ENCODE results near the gene GADD45A. TPM values are rescaled to one million over a fixed set of nuclear protein-coding genes. Genes with fewer than 3 reads are reported as not detected.

Gene GADD45A
- polyA plus RNA-seq, 1 of the 3 experiments (the other 2 are of a cell fraction): 164 TPM

DNA sequence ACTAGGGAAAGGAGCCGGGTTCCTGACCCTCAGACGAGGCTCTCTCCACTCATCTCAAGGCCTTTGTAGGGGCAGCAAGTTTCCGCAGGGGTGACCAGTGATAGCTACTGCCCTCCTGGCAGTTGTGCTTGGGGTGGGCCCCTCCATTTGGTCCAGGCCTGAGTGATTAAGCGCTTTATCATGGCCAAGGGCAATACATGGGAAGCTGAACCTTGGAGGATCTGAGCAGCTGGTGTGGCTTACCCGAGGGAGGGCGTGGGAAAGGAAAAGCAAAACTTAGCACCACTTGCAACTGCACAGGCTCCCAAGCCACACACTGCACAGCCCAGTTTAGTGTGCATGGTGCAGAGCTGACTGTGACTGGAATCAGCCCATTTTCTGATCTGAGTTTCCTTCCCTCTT is 47.8 kb downstream of the GADD45A start:
- Histone ChIP-seq H3F3A (replicated peaks; ENCODE audit: insufficient read depth) (peaks cover 25% of the 10 kb centered on the region), H3K79me2 (ENCODE audit: insufficient read depth) (peaks cover 72% of the 10 kb centered on the region), H3K4me1 (ENCODE audit: control insufficient read depth in 1 of 2, insufficient read depth in 2 of 2, low read depth in 1 of 2, low read length in 1 of 2) (peaks cover 15 to 41% of the 10 kb centered on the region in 2 experiments; a peak in 3 of 4 replicates), H3K27me3 (ENCODE audit: insufficient read depth) (no peaks in the 10 kb centered on the region), H4K20me1 (ENCODE audit: insufficient read depth) (no peaks in the 10 kb centered on the region), H3K4me2 (no peak overlapping the region), H3K9me2 (no peaks in the 10 kb centered on the region), H3K9me3 (no peaks in the 10 kb centered on the region), H3K27ac (ENCODE audit: low read depth in 2 of 2, low read length in 1 of 2) (peak overlapping the region in 1 of 2 experiments; percentile 59; a peak in 2 of 4 replicates), H2AFZ (ENCODE audit: low read depth) (no peak overlapping the region), H3K36me3 (replicated peaks in 1 of 2; ENCODE audit: control insufficient read depth in 1 of 2, insufficient read depth in 2 of 2, low read length in 1 of 2) (peaks cover 0 to 4% of the 10 kb centered on the region in 2 experiments), H3K9ac (no peak overlapping the region), H3K4me3 (ENCODE audit: low read depth in 2 of 2, low read length in 1 of 2) (no peak overlapping the region)
- ChIA-PET POLR2A (no interaction called here), CTCF (interaction anchor here (0.7 to 3.8 kb wide), 6 partner anchors 10 to 200 kb away, joined by 3 to 18 read pairs (median 4); no protein-coding TSS in a partner anchor)
- 92% methylated on average over 6 of the region's 6 CpGs for WGBS (ENCODE audit: low lambda C conversion rate)
- TF ChIP-seq YY1 (IDR thresholded peaks at IDR 0.05; ENCODE audit: low read depth): no peak
- TF ChIP-seq FOSL2 (IDR thresholded peaks at IDR 0.05; ENCODE audit: borderline replicate concordance, low read depth): no peak
- no peak for TF ChIP-seq ELF1 (IDR thresholded peaks at IDR 0.05)
- no peak for TF ChIP-seq RXRA (IDR thresholded peaks at IDR 0.05; ENCODE audit: borderline replicate concordance, low read depth)
- no peak for TF ChIP-seq FOXJ3 (CRISPR knock-in tag; IDR thresholded peaks at IDR 0.05)
- TF ChIP-seq EP300 (IDR thresholded peaks at IDR 0.05; ENCODE audit: borderline replicate concordance in 1 of 2, low read depth in 1 of 2, low read length in 1 of 2): no peak
- TF ChIP-seq, protein P1, sequence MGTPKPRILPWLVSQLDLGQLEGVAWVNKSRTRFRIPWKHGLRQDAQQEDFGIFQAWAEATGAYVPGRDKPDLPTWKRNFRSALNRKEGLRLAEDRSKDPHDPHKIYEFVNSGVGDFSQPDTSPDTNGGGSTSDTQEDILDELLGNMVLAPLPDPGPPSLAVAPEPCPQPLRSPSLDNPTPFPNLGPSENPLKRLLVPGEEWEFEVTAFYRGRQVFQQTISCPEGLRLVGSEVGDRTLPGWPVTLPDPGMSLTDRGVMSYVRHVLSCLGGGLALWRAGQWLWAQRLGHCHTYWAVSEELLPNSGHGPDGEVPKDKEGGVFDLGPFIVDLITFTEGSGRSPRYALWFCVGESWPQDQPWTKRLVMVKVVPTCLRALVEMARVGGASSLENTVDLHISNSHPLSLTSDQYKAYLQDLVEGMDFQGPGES (IDR thresholded peaks at IDR 0.05; ENCODE audit: low read depth, low read length): no peak
- TF ChIP-seq NRF1 (IDR thresholded peaks at IDR 0.05; ENCODE audit: low read depth, low read length): no peak
- no peak for TF ChIP-seq NFIC (IDR thresholded peaks at IDR 0.05; ENCODE audit: borderline replicate concordance)
- no peak for TF ChIP-seq FOXM1 (IDR thresholded peaks at IDR 0.05; ENCODE audit: low read depth)
- no peak for TF ChIP-seq MEF2A (IDR thresholded peaks at IDR 0.05; ENCODE audit: borderline replicate concordance, low read depth)
- TF ChIP-seq EZH2phosphoT487 (IDR thresholded peaks at IDR 0.05; ENCODE audit: borderline replicate concordance, low read depth): no peak
- no peak for DNase-seq

DNA sequence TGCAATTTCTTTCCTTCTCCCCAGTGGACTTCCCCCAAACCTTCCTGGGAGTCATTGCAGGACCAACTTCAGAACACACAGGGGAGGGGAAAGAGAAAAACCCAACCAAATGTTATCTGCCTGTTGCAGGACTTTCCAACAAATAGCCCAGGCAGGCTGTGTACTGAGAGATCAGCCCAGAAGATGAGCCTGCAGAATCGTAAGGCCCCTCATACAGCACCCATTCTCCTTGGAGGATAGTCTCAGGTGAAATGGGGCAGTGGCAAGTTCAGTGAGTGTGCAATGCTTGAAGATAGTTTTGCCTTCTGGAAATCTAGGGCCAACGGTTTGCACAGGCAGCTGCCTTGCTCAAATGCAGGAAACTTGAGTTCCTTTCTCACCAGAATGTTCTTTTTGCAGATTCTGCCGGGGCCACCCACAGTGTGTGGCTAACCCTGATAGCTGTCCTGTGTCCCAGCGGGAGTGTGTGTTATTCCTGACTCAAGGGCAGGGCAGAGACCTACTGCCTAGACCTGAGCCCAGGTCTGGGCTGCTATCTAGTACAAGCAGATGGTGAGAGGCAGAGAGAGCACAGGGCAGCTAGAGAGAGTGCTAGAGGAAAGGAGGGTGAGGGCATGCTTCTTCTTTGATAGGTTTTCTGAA is 48.8 kb downstream of the GADD45A start:
- DNase-seq: no peak
- H3K4me1 ChIP-seq (ENCODE audit: control insufficient read depth in 1 of 2, insufficient read depth in 2 of 2, low read depth in 1 of 2, low read length in 1 of 2): peaks cover 15 to 43% of the 10 kb centered on the region in 2 experiments; a peak in 3 of 4 replicates
- H3K27ac ChIP-seq (ENCODE audit: low read depth in 2 of 2, low read length in 1 of 2): peak overlapping the region in 1 of 2 experiments; percentile 99; a peak in 1 of 4 replicates
- no peaks in the 10 kb centered on the region for H3K9me2 ChIP-seq
- no peak for TF ChIP-seq NFIC (IDR thresholded peaks at IDR 0.05; ENCODE audit: borderline replicate concordance)
- H3K27me3 ChIP-seq (ENCODE audit: insufficient read depth): no peaks in the 10 kb centered on the region
- peaks cover 0 to 4% of the 10 kb centered on the region in 2 experiments for H3K36me3 ChIP-seq (replicated peaks in 1 of 2; ENCODE audit: control insufficient read depth in 1 of 2, insufficient read depth in 2 of 2, low read length in 1 of 2)
- no peaks in the 10 kb centered on the region for H4K20me1 ChIP-seq (ENCODE audit: insufficient read depth)
- H3K9me3 ChIP-seq: no peaks in the 10 kb centered on the region
- POLR2A ChIA-PET: no interaction called here
- H2AFZ ChIP-seq (ENCODE audit: low read depth): no peak overlapping the region
- no peak overlapping the region for H3K4me3 ChIP-seq (ENCODE audit: low read depth in 2 of 2, low read length in 1 of 2)
- CTCF ChIA-PET: interaction anchor here (3.5 kb wide), 1 partner anchor 172 kb away, joined by 18 read pairs; no protein-coding TSS in a partner anchor
- H3K4me2 ChIP-seq: no peak overlapping the region
- no peak overlapping the region for H3K9ac ChIP-seq
- H3K79me2 ChIP-seq (ENCODE audit: insufficient read depth): peaks cover 77% of the 10 kb centered on the region
- 91% methylated on average over 3 of the region's 4 CpGs for whole genome bisulfite sequencing (ENCODE audit: low lambda C conversion rate)
- H3F3A ChIP-seq (replicated peaks; ENCODE audit: insufficient read depth): peaks cover 25% of the 10 kb centered on the region

All from SK-N-SH (cell line).